GM18526 (cell line): ENCODE data around the gene TRA2B.

Source experiments
- POLR2A ChIP-seq: IDR thresholded peaks from 3 replicates; pipeline ENCODE4 v1.6.1; 2011; ENCODE audit not compliant: insufficient read length; ENCODE audit errors: extremely low read depth

TRA2B gene

DNA sequence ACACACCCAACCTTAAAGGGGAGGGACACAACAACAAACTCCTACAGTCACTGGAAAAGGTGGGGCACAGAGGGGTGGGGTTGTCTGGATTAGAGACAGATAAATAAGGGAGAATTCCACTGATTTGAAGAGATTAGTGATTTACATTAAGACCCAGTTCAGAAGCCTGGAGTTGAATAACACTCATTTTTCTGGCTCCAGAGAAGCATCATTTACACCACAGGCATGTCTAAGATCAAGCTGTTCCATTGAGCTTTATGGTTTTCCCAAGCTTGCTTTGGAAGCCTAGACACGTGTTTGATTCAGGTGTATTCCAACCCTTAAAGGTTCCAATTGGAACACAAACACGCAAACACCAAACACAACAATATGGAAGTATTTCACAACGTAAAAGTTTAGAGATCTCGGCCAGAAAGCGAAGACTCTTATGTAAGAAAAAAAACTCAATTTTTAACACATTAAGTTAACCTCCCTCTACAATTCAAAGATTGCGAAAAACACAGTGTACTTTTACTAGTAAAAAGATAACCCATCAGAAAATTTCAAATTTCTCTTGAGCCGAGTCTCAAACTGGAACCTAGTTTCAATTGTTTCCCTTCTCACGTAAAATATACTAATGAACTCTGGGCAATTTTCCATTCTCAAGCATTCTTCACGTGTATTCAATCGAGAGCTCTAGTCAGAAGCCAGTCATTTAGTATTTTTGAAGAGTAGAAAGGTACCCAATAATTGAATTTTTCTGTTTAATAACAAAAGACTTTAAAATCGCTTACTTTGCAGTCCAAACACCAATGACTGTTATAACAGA, 2.1 kb downstream of the TRA2B start:
- no peak for TF ChIP-seq POLR2A

DNA sequence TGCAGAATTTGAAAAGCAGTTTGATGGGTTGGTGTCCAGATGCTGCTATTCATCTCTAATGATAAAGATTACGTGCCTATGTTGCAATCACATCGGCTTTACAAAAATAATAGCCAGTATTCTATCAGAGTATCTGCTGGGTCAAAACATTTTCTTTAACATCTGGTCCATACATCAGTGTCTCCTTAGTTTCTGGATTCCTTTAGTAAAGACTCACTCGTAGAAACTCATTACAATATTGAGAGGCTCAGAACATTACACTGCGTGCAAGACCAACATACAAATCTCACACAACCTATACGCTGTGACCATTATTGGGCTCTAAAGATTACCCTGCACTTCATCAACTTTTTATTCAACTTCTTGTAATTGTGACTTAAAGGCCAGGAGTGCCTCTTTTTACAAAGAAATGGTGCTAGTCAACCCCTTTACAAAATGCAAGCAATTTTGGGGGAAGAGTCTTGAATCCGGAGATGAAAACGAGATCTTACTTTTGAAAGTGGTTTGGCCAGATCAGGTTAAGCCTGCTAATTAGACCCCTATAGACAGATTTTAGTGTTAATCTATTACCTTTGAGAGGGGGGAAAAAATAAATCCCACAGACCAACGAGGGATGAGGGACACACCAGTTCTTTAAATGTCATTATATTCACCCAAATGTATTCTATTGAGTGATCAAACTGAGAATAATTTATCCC, 2.9 kb downstream of the TRA2B start:
- TF ChIP-seq POLR2A, result no peak

DNA sequence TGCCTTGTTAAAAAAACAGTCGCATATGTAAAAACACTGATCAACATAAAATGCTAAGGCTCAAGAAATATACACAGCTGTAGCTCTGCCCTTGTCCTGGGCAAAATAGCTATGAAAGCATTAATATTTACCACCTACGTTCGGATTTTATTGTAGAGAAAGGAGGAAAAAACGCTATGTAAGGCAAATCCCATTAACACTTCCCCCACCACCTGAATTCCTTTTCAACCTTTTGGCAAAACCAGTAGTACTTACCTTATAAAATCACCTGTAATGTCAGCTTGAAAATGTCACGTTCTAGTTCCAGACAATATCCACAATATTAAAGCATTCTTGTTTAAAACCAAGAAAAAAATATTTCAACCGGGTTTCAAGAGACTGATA, 3.6 kb downstream of the TRA2B start:
- TF ChIP-seq POLR2A, result no peak

DNA sequence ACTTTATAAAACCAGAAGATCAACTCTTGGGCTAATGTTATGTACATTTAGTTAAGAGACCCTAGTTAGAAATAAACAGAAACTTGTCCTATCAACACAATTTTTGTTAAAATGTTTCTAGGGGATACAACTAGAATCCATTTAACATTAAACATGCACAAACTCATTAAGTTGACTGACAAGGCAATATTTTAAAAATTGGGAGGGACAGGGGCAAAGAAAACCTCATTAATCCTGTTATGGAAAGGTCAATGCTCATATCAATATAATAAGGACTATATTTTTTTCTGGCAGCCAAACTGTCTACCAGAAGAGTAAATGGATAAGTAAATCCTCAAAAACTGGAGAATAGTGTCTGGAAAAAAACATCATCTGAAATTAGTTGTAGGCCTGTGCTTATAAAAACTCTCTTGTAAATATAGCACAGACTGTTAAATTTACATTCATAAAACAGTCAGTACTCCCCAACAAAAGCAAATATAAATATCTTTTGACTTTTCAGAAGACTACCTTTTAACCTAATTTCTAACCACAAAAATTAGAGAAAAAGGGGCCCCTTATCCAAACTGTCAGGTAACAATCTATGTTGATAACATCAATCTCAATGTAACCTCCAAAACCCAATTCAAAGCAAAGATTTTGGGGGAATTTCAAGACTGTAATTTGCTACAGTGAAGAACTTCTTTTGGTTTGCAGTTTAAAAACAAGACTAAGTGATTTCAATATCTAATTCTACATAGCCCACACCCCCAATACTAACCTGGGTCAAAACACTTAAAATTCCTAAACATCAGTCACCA, 4.2 kb downstream of the TRA2B start:
- TF ChIP-seq POLR2A, result no peak

DNA sequence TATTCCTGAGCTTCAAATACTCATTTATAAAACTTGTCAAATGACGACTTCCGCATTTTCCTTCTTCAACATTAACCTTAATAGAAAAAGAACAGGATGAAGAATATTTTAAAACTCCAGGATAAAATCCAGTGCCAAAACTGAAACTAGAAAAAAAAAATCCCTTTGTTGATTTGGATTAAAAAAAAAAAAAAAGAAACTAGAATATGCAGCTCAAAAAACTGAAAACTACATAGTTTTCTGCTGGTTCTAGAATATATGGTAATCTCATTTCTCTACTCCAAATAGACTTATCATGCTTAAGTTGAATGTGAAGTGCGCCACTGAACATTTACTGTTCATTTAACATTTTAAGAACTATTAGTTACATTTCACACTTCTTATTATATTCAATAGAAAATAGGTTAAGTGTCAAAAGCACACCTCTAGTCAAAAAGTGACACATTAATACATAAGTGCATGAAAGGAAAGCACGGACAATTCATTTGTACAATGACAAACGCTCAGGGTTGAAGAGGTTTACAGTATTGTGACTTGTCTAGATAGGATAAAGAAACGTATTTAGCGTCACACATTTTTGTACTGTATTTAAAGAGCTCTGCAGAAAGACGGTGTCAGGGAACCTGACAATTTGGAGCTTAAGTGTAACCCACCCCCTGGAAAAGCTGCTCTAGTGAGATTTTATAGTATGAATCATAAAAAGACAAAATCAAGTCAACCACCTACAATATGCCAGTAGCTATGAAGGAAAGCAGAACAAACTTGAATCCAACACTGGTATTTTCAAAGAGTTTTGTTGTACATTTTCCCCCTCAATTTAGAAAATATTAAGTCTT, 5.8 kb downstream of the TRA2B start:
- TF ChIP-seq POLR2A, result no peak

DNA sequence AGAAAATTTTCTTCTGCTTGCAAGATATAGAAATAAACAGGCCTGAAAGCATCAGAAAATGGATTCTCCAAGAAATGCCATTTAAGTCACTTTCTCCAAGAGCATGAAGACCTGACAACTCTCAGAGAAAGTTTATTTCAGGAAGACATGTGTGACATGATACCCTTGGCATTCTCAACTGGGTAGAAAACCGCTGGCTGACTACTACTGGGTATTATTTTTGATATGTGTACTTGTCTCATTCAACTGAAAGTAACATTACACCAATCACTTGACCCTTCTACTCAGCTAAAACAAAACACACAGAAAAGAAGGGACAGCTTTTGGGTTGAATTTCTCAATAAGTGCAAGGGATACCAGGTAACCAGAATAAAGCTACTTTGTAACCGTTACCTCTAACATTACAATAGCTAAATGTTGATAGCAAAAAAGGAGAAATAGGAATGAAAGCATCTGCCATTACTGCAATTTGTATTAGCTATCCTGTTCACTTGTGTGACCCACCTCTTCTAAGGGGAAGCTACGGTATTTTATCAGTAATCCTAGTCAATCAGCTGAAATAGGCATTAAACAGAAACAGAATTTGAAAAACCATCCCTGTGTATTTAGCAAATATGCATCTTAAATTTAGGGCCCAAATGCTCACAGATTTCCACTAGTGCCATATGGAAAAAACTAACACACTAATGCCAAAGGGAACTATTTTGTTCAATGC, 7.3 kb downstream of the TRA2B start:
- TF ChIP-seq POLR2A, result no peak

DNA sequence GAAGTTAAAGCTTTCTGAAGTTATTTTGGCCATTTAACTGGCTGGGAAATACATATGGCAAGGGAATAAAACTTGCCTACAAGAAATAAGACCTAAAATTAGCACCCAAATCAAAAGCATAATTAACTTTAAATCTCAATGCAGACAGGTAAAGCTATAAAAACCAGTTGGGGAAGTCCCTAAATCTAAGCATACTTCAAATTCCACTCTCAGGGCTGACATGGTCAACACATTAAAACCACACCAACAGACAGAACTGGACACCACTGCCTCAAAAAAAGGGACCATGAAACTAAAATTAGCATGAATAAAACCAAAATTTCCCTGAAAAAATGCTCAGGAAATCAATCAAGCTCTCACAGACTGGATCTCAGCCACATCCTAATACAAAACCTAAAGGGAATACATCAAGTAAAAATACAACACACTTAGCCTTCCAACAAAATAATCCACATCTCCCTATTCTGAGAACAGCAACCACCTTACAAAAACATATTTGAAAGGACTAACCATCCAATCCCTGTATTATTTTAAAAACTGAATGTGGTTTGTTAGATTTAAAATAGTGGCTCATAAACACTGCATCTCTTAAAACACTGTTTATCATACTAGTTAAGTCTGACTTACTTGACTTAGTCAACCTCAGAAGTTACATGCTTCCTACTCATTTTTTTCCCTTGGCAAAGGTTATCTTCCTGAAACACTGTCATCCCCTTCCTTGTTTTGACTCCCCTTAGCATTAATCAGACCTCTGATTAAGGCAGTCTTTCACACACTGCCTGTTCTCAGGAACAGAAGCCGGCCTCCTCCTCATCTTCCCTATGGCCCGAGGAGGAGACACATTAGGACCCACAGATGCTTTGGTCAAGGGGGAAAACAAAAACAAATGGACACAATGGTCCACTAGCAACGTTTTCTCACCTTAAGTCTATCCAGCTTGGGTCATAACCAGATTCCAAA, 8.3 kb downstream of the TRA2B start:
- no peak for TF ChIP-seq POLR2A

DNA sequence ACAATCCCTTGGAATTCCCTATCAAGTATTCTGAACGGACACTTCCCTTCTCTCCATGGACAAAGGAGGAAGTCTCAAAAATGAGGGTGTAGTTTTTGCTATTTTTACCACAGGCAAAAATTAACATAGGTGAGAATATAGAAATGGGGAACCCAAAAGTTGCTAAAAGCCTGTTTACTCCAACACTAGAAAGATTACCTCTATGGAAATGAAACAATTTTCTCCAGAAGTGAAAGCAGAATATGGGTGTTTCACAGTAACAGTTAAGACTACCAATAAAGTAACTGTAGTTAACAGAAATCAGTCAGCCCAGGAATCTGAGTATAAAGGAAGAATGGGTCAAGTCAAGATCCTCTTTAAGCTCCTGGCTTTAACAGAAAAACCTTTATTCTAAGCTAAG, 9.3 kb downstream of the TRA2B start:
- no peak for TF ChIP-seq POLR2A

DNA sequence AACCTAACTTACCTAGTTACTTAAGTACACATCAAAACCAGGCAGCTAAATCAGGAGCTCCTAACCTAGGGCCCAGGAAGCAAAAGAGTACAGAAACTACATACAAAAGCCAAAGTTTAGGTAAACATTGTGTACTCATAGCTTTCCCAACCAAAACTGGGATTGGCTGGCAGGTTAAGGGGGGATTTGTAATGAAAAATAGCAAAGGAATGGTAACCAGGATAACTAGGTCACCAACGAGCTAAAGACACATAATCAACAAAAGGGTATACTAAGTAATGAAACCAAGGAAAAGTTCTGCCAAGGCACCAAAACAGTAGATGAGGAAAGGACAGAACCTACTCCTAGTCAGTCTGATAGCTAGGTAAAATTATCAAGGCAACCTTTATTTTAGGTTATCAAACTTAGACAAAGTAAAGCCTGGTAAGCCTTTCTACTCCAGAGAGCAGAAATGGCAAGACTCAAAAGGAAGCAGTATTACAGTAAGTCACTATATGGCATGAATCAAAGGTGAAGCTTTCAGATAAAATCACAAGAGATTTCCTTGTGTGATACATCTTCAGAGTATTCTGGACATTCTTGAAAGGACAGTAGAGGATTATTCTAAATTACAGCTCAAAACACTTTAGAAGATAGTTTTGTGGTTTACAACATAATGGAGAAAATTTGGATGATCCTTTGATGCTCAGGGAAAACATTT, 10.2 kb downstream of the TRA2B start:
- TF ChIP-seq POLR2A, result no peak

DNA sequence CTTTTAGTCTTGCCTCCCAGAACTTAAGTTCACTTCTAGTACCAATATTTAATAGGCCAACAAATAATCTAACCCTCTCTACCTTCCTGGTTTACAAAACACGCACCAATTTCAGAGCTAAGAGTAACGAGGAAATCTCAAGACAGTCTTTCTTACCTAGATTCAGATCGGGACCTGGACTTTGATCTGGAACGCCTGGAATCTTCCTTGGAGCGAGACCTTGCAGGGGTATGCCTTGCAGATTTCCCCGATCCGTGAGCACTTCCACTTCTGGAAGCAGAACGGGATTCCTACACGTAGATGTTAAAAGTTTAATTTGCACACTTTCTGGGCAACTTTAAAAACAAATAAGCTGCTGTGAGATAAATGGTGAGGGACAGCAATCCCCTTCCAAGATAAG, 11.4 kb downstream of the TRA2B start:
- no peak for TF ChIP-seq POLR2A

DNA sequence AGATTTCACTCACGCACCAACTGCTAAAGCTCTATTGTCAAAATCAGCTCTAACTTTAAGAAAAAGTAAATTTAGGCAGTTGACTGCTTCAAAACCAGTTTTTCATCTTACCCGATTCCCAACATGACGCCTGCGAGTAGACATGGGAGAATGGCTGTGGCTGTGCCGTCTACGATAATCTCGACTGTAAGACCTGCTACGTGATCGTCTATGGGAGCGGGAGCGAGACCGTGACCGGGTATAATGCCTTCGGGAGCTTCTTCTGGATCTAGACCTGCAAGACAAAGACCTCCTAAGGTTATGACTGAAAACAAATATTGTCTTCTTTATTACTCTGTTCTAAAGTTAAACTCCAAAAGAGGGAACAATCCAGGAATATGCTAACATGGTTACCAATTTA, 12.5 kb downstream of the TRA2B start:
- no peak for TF ChIP-seq POLR2A

DNA sequence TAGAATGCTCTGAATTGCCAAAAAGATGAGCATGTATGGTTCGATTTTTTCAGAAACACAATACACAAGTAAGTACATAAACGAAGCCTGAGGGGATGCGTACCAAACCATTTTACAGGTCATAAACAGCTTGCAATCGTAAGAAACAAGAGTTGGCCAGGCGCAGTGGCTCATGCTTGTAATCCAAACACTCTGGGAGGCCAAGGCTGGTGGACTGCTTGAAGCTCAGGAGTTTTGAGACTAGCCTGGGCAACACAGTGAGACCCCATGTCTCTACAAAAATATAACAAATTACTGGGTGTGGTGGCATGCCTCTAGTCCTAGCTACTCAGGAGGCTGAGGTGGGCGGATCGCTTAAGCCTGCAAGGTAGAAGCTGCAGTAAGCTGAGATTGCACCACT, 13.4 kb downstream of the TRA2B start:
- TF ChIP-seq POLR2A, result no peak

DNA sequence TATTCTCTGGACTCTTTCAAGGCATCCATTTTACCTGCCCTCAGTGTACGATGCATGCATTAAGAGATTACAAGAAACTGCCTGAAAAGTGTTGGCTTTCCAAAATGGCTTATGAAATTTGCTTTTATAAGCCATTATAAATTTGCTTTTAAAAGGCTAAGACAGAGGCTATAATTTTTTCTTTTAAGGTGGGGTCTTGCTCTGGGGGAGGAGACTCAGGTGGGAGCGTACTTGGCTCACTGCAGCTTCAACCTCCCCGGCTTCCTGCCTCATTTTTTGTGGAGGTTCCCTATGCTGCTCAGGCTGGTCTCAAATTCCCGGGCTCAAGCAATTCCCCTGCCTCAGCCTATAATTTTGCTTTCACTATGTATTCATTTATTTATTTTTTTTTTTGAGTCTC, 17.6 kb downstream of the TRA2B start:
- no peak for TF ChIP-seq POLR2A
